Stimulated activated CD4-positive, alpha-beta T cell treated with anti-CD3 and anti-CD28 coated beads, Interleukin-15, amount 100 ng/mL, for 48 hours (primary cell): ENCODE measurements around the gene LCE2C.

Experiments used
- DNase-seq, 2 donors: peaks; one replicate each; pipeline ENCODE4 v3.0.0-alpha.2; 2020; ENCODE audit warnings: low read depth in 2 of 2

The LCE2C gene

DNA sequence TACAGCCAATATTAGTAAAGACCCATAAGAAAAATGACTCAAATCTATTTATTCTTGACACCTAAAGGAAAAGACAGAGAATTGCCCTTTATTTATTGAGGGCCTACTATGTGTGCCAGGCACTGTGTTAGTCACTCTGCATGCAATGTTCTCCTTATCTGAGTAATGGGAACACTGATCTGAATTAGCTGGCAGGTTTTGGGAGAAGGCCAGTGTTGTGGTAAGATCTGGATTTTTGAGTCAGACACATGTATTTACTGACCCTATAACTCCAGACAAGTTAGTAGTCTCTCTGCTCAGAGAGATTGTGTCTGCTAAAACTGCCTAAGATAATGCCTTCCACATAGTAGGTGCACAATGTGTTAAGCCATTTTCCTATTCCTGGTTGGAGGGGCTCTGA lies 50.2 kb downstream of the LCE2C start:
- DNase-seq = no peak
